WTC11 (cell line): Measurements from ENCODE around the gene ITK.

ENCODE experiments used
- ESRRA ChIP-seq: sonication (generic); formaldehyde crosslinking; IDR thresholded peaks from 2 replicates; pipeline ENCODE4 v1.8.1; 2022; ENCODE audit warnings: mild to moderate bottlenecking, missing genetic modification reagents, borderline replicate concordance
- NFYB ChIP-seq: sonication (generic); formaldehyde crosslinking; conservative IDR thresholded peaks from 2 replicates; pipeline ENCODE4 v1.8.0; 2022; ENCODE audit warnings: low read depth, missing genetic modification reagents
- TF ChIP-seq, protein P1 (sequence below): fragments of 200-600 bp; IDR thresholded peaks from 2 replicates; pipeline ENCODE4 v1.8.0; 2022; ENCODE audit warnings: antibody characterized with exemption
- TF ChIP-seq, protein P2 (sequence below): sonication (generic); formaldehyde crosslinking; IDR thresholded peaks from 2 replicates; pipeline ENCODE4 v1.8.1; 2023; ENCODE audit warnings: mild to moderate bottlenecking, moderate library complexity, missing genetic modification reagents
- TF ChIP-seq, protein P3 (sequence below): sonication (generic); formaldehyde crosslinking; IDR thresholded peaks from 2 replicates; pipeline ENCODE4 v1.8.1; 2023; ENCODE audit warnings: mild to moderate bottlenecking, missing genetic modification reagents
- TF ChIP-seq, protein P4 (sequence below): sonication (generic); formaldehyde crosslinking; IDR thresholded peaks from 2 replicates; pipeline ENCODE4 v1.8.1; 2022; ENCODE audit warnings: mild to moderate bottlenecking, moderate library complexity, missing genetic modification reagents

DNA sequence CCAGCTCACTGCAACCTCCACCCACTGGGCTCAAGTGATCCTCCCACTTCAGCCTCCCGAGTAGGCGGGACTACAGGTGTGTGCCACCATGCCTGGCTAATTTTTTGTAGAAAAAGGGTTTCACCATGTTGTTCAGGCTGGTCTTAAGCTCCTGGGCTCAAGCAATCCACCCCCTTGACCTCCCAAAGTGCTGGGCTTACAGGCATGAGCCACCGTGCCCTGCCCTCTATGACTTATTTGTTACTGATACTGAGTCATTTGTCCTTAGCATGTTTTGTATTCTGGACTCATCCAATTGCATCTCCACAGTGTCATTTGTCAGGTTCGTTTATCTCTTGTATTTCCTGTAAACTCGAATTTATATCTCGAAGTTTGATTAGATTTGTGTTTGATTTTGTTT is 2.7 kb upstream of the ITK start:
- TF ChIP-seq, protein P1, sequence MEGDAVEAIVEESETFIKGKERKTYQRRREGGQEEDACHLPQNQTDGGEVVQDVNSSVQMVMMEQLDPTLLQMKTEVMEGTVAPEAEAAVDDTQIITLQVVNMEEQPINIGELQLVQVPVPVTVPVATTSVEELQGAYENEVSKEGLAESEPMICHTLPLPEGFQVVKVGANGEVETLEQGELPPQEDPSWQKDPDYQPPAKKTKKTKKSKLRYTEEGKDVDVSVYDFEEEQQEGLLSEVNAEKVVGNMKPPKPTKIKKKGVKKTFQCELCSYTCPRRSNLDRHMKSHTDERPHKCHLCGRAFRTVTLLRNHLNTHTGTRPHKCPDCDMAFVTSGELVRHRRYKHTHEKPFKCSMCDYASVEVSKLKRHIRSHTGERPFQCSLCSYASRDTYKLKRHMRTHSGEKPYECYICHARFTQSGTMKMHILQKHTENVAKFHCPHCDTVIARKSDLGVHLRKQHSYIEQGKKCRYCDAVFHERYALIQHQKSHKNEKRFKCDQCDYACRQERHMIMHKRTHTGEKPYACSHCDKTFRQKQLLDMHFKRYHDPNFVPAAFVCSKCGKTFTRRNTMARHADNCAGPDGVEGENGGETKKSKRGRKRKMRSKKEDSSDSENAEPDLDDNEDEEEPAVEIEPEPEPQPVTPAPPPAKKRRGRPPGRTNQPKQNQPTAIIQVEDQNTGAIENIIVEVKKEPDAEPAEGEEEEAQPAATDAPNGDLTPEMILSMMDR, result no peak
- TF ChIP-seq, protein P2, sequence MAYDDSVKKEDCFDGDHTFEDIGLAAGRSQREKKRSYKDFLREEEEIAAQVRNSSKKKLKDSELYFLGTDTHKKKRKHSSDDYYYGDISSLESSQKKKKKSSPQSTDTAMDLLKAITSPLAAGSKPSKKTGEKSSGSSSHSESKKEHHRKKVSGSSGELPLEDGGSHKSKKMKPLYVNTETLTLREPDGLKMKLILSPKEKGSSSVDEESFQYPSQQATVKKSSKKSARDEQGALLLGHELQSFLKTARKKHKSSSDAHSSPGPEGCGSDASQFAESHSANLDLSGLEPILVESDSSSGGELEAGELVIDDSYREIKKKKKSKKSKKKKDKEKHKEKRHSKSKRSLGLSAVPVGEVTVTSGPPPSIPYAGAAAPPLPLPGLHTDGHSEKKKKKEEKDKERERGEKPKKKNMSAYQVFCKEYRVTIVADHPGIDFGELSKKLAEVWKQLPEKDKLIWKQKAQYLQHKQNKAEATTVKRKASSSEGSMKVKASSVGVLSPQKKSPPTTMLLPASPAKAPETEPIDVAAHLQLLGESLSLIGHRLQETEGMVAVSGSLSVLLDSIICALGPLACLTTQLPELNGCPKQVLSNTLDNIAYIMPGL (CRISPR knock-in tag), result no peak
- TF ChIP-seq ESRRA (CRISPR knock-in tag) (no peak), NFYB (no peak)
- TF ChIP-seq, protein P3, sequence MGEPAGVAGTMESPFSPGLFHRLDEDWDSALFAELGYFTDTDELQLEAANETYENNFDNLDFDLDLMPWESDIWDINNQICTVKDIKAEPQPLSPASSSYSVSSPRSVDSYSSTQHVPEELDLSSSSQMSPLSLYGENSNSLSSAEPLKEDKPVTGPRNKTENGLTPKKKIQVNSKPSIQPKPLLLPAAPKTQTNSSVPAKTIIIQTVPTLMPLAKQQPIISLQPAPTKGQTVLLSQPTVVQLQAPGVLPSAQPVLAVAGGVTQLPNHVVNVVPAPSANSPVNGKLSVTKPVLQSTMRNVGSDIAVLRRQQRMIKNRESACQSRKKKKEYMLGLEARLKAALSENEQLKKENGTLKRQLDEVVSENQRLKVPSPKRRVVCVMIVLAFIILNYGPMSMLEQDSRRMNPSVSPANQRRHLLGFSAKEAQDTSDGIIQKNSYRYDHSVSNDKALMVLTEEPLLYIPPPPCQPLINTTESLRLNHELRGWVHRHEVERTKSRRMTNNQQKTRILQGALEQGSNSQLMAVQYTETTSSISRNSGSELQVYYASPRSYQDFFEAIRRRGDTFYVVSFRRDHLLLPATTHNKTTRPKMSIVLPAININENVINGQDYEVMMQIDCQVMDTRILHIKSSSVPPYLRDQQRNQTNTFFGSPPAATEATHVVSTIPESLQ (CRISPR knock-in tag), result no peak
- TF ChIP-seq, protein P4, sequence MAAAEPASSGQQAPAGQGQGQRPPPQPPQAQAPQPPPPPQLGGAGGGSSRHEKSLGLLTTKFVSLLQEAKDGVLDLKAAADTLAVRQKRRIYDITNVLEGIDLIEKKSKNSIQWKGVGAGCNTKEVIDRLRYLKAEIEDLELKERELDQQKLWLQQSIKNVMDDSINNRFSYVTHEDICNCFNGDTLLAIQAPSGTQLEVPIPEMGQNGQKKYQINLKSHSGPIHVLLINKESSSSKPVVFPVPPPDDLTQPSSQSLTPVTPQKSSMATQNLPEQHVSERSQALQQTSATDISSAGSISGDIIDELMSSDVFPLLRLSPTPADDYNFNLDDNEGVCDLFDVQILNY (CRISPR knock-in tag), result no peak
